Measurements from ENCODE around the gene GBE1. TPM values are rescaled to one million over a fixed set of nuclear protein-coding genes. Genes with fewer than 3 reads are reported as not detected.
"Not testable (repeated sequence)": the region's sequence is repeated elsewhere in the genome, so short reads cannot be mapped to it uniquely, and the experiment has no call there.

The GBE1 gene
- total RNA-seq, 2 donors from 2014 or later = 60.1 to 67.1 TPM

DNA sequence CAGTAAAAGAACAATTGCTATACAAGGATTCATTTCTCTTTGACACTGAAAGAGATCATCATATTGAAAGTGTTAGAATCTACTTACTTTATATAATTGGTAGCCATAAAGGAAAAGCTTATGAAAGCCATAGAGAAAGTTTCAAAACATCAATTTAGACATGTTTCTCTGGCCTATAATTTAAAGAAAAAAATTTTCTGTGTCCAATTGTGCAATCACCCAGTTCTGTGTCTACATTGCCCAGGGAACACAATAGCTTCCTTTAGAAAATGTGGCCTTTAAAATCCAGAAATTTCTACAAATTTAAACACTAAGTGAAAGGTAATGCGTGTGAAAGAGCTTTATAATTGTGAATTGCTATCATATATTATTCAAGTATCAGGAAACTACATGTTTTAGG lies 259.2 kb downstream of the GBE1 start:
- Histone ChIP-seq H3K4me3 (no peak overlapping the region), H3K27me3 (replicated peaks; ENCODE audit: insufficient read depth) (no peaks in the 10 kb centered on the region), H3K36me3 (no peaks in the 10 kb centered on the region), H3K27ac (no peak overlapping the region), H3K4me1 (ENCODE audit: control insufficient read depth in 1 of 2, low read depth in 2 of 2) (no peaks in the 10 kb centered on the region), H3K9me3 (no peaks in the 10 kb centered on the region)
- DNase-seq (ENCODE audit: low spot score) (no peak), ATAC-seq (ENCODE audit: insufficient number of reproducible peaks, low FRiP score, low read depth) (no peak)
- TF ChIP-seq CTCF (IDR thresholded peaks at IDR 0.05) = no peak

DNA sequence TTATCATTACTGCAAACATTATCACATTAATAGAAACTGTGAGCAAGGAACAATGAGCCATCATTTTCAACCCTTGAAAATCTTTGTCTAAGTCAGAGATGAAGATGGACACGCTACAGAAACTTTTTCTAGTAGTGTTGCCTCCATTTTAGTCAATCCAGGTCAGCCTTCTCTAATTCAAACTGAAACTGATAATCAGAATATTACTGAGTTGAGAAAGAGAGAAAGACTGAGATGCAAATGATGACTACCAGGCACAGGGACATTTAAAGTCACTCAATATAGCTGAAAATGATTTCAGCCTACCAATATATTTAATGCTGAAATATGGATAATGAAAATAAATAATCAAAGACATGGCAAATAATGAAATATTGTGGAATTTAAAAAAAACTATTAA lies 261.4 kb downstream of the GBE1 start:
- H3K9me3 ChIP-seq = no peaks in the 10 kb centered on the region
- no peak for TF ChIP-seq CTCF (IDR thresholded peaks at IDR 0.05)

DNA sequence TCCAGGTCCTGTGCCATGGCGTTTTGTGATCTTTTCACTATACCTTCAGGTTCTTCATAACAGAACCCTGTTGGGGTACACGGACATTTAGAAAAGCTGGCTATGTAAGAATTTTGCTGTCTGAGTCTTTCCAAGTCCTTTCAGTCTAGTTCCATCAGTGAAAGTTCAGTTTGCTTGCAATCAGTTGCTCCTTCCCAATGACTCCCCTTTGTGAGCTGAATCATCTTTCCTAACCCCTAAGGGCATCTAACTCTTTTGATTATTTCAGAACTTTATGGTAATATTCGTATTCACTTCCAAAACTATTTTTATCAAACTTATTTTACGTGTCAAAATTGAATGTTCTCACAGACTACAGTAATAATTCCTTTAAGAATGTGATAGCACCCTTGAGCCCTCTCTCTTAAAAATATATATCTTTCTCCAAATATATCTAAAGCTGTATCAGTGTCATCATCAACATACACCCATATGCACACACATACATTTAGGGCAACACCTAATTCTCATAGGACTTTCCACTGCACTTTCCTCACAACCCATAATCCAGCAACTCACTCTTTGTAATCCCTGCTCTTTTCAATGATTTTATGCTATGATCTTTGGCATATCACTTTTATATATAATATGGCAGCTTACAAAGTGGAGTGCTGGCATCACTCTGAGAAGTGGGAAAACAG lies 263.7 kb downstream of the GBE1 start:
- Histone ChIP-seq H3K9me3 (no peaks in the 10 kb centered on the region), H3K4me1 (ENCODE audit: control insufficient read depth in 1 of 2, low read depth in 2 of 2) (peaks cover 2 to 3% of the 10 kb centered on the region in 2 donors), H3K27ac (no peak overlapping the region), H3K4me3 (no peak overlapping the region), H3K36me3 (no peaks in the 10 kb centered on the region), H3K27me3 (replicated peaks; ENCODE audit: insufficient read depth) (no peaks in the 10 kb centered on the region)
- DNase-seq (ENCODE audit: low spot score) (no peak), ATAC-seq (ENCODE audit: insufficient number of reproducible peaks, low FRiP score, low read depth) (no peak)
- TF ChIP-seq CTCF (IDR thresholded peaks at IDR 0.05) = no peak

More for the DNA sequence above, 261.4 kb downstream of the GBE1 start:
- Histone ChIP-seq H3K27ac (no peak overlapping the region), H3K36me3 (no peaks in the 10 kb centered on the region), H3K4me1 (ENCODE audit: control insufficient read depth in 1 of 2, low read depth in 2 of 2) (no peaks in the 10 kb centered on the region), H3K4me3 (no peak overlapping the region), H3K27me3 (replicated peaks; ENCODE audit: insufficient read depth) (no peaks in the 10 kb centered on the region)
- no peak for DNase-seq (ENCODE audit: low spot score)
- ATAC-seq (ENCODE audit: insufficient number of reproducible peaks, low FRiP score, low read depth) = no peak

DNA sequence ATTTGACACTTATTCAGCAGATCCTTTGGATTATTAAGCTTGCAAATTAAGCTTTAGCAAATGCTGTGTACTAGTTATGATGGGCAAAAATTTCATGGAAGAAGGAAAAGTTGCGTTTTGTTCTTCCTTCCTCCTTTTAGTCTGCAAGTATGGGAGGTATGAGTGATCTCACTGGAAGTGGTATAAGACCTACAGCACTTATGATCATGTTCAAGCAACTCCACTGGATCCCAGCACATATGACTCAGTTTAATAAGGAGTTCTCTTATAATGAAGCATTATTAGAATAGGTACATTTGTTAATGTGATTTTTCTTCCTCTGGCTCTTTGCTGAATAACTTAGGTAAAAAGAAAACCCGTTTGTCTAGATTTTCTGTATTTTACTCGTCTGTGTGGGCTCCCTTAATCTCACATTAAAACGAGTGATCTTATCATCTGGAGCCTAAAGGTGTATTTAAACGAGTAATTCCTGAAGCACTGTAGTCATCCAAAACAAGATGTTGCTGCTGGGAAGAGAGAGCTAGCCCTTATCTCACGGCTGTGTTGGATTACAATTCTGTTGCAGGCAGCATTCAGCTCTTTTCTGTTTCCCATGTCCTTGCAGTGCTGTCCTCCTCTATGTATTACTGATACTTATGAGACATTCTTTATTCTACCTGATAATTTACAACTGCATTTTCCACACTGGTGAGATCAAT lies 264.9 kb downstream of the GBE1 start:
- Histone ChIP-seq H3K27ac (no peak overlapping the region), H3K4me3 (no peak overlapping the region), H3K4me1 (ENCODE audit: control insufficient read depth in 1 of 2, low read depth in 2 of 2) (peaks cover 5 to 10% of the 10 kb centered on the region in 2 donors), H3K9me3 (no peaks in the 10 kb centered on the region), H3K36me3 (no peaks in the 10 kb centered on the region), H3K27me3 (replicated peaks; ENCODE audit: insufficient read depth) (no peaks in the 10 kb centered on the region)
- DNase-seq (ENCODE audit: low spot score) (no peak), ATAC-seq (ENCODE audit: insufficient number of reproducible peaks, low FRiP score, low read depth) (no peak)
- no peak for TF ChIP-seq CTCF (IDR thresholded peaks at IDR 0.05)

DNA sequence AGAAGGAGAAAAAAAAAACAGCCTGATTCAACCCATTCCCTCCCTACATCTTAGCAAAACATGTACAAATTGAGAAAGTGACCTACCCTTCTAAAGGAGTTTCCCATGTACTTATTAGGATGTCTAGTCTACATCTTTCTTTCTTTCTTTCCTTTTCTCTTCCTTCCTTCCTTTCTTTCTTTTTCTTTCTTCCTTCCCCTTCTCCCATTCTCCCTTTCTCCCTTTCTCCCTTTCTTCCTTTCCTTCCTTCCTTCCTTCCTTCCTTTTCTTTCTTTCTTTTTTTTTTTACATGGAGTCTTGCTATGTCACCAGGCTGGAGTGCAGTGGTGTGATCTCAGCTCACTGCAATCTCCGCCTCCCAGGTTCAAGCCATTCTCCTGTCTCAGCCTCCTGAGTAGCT lies 269.0 kb downstream of the GBE1 start:
- not testable (repeated sequence) for DNase-seq (ENCODE audit: low spot score); H3K36me3 ChIP-seq; H3K27me3 ChIP-seq (replicated peaks; ENCODE audit: insufficient read depth); H3K9me3 ChIP-seq; ATAC-seq (ENCODE audit: insufficient number of reproducible peaks, low FRiP score, low read depth)
- H3K27ac ChIP-seq = peak overlapping the region; percentile 65 to 85
- H3K4me3 ChIP-seq = peak overlapping the region; percentile 51
- peaks cover 5 to 17% of the 10 kb centered on the region in 2 donors for H3K4me1 ChIP-seq (ENCODE audit: control insufficient read depth in 1 of 2, low read depth in 2 of 2)
